ENCODE measurements around the gene RBM6.

Gene RBM6

DNA sequence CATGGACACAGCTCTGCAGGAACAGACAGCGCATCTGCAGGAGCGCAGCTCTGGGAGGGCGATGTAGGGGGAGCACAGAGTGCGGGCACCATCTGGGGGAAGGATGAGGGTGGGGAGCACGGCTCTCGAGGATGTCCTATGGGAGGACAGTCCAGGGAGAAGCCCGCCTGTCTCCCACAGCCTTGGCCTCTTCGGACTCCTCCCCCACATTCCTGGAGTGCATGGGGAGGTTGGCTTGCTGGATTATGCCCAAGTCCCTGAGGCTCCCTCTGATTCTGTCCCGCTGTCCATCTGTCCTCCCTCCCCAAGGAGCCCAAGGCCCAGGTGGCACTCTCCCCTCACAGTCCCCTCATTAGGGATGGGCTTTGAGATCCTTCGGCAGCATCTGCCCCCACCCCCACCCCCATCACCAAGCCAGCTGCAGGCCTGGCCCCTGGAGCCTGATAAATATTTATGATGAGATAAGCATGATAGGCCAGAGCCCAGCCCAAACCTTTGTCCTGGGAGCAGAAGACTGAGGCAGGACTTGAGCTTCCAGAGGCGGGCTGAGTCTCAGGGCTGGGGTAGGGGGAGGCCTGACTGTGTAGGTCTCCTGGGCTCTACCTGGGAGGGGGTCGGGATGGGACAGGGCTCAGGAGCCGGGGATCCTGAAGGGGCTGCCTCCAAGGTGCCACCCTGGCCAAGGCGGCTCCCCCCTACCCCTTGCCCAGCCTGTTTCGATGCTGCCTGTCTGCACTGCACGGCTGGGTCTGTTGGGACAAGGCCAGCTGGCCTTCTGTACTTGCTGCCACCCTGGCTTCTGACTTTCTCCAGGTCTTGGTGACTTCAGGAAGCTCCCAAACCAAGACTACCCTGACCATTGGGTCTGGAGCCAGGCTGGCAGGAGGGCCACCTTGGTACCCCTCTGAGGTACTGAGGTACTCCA is 186.6 kb downstream of the RBM6 start:
- no peak for DNase-seq (ENCODE audit: low spot score)
